Measurements from ENCODE around the gene LIMD2.

Gene LIMD2

DNA sequence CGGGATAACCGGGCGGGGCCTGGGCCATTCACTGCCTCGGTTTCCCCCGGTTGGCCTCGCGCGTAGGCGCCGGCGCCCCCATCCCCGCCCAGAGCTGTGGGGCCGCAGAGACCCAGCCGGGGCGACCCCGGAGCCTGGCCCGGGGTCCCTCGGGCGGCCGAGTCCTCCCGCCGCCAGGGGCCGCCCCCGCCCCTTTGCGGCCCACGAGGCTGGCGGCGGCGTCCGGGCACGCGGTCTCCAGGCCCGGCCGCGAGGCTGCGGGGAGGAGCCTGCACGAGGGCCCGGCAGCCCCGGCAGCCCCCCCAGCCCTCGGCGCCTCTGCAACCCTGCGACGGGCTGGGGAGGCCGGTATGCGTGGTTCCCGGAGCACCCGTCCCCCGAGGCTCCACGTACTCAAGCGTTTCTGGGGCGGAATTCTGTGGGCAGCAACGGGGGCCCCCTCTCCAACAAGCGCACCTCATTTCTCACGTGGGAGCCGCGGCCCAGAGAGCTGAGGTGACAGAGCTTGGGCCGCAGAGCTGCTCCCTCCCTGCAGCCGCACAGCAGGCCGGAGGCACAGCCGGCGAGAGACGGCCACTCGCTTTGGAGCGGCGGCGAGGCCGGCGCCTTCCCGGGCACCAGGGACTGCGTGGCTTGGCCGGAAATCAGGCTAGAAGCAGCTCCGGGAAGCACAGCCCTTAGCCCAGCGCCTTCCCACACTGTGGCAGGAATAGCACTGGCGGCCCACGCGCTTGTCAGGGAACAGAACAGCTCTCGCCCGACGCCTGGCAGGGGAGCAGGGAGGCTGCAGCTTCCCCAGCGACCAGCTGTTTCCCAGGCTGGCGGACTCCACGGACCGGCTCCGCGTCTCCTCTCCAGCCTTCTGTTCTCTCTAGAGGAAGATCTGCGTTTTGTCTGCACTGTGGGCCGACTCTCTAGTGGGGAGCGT is 867 bp upstream of the LIMD2 start:
- no peak for DNase-seq

DNA sequence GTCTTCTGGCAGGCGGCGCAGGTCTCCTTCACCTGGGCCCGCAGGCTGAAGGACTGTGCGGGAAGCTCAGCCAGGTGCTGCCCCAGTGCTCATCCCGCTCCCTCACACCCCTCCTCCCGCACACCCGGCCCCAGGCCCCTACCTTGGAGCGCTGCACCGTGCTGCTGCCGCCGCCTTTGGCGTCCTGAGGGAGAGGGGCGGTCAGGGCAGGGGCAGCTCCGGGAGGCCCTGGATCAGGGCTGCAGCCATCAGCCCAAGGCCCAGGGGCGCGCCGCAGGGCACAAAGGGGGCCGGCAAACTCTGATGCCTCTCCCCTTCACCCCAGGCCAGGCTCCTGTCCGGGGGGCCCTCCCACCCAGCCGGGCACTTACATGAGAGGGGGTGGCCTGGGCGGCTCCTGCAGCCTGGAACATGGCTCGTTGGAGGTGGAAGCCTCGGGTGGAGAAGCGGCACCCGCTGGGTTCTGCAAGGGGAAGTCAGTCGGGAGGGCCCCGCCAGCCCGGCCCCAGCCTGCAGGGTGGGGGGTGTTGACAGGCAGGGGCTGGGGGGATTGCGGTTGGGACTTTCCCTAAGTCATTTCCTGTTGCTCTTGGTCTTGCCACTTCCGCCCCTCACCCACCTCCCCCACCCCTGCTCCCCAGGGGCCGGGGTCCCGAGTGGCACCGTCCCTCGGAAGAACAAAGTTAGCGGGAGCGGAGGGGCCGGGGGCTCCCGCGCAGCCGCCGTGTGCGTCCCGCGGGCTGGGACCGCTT is 863 bp downstream of the LIMD2 start:
- peak; percentile 38 for DNase-seq

DNA sequence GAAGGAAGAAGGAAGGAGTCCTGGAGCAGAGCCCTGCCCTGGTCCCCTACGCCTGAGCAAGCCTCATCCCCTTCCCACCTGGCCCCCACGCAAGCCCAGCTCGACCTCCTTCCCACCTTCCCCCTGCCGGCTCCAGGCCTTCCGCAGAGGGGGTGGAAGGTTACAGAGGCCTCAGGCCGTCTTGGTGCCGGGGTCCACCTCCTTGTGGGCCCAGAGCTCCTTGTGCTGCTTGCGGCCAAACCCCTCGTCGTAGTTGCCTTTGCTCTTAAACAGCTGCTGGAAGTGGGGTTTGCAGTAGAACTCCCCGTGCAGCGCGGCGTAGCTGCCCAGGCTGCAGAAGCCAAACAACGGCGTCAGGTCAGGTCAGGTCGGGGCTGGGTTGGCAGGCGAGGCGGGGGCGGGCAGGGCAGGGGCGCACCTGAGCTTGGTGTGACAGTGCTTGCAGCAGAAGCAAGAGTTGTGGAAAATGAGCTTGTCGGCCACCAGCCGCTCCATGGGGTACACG is 1.5 kb downstream of the LIMD2 start:
- DNase-seq: no peak

DNA sequence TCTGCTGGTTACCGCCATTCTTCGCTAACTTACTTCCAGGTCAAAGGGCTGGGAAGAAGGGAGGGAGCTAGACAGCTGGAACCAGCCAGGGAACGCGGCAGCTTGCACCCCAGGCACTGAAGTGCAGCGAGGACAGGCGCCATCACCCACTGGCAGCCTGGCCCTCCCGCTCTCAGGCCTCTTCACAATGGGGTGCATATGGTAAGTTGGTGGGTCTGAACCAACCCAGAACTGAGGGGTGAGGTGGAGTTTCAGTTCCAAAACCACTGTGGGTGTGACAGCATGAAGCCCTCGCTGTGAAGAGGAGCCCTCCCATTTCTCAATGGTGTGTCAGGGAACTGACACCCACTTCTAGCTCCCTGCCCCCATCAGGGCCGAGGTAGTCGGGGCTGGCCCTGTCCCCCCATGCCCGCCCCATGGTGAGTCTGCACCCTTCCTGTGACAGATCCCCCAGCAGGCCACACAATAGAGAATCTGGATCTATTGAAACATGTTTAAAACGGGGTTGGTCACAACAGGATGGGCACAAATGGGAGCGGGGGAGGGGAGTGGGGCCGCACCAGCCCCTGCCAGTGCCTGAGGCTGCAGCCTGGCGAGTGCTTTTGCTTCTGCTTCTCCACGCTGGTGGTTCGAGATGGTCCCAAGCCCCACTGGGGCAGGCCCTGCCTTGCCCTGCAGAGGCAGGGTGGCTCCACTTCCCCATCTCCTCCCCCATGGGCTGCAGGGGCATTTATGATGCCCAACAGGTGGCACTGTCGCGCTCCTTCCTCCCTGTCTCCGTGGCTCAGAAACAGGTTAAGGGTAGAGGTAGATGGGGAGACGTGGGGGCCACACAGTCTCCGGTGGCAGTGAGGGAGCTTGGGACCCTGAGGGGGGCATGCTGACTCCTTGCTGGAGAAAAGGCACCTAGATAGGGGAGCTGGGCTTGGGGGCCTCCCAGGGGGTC is 2.3 kb downstream of the LIMD2 start:
- no peak for DNase-seq

DNA sequence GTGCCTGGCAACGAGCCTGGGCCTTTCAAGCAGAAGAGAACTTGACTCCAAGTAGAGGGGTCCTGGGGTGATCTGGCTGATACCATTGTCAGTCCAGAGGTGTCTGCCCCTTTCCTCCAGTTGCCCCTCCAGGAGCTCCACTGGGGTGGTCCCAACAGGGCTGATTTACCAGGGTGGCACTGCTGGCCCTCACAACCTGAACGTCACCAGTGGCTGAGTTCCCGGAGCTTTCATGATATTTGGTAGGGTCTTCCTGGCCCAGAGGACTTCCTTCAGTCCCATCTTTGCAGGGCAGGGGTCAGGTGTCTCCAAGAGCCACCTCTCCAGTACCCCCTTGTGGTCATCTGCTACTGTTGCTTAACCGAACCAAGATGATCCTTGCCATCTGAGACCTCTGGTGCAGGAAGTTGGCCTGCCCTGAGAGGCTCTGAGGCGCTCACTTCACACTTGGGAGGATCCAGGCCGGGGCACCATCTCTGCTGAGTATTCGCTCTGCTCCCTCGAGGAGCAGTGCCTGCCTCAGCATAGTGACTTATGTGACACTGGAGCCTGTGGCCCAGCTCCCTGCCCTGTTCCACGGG is 3.5 kb downstream of the LIMD2 start:
- no peak for DNase-seq

DNA sequence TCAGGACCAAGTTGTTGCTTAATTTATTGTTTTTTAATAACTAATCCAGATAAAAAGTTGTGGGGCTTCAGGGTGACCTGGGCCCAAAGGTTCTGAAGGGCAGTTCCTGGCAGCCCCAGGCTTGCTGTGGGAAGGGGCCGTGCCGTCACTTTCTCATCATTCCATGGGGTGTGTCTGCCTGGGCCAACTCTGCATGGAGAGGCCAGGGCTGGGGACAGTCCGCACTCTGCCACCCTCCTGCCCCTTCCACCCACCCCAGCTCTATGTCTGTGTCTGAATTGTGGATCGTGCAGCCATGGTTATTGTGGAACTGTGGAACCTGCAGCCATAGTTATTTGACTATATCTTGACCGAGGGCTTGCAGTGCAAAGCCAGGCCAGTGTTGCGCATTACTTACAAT is 4.0 kb downstream of the LIMD2 start:
- DNase-seq: no peak

DNA sequence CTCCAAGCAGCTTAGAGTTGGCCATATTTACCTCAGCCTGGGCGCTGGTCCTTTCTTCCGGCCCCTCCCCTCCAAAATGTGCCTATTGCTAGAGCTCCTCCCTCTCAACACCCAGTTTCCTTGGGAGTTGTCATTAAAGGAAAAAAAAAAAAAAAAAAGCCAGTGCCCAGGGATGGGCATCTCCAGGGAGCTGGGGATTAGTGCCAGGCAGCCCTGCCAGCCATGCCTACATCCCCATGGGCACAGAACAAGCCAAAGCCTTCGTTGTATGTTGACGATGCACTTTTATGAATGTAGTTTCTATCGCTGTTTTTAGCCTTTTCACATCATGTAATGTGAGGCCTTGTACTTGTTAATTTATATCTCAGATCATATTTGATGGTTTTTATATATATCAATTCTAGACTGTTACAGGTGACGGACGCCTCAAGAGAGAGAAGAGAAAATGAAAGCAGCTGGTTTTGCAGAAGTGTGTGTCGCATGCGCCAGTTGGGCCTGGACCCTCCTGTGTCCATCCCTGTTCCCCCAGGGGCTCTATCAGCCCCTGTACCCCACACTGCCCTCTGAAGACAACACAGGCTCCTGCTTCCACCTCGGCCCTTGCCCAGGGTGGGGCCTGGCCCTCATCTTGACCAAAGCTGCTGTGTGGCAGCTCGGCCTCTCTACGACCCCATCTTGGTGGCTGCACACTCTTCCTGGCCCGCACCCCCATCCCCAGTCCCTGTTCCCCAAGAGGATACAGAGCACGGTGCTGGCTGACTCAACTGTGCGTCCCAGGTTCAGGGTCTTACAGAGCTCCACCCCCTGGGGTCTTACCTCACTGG is 4.8 kb downstream of the LIMD2 start:
- no peak for DNase-seq

DNA sequence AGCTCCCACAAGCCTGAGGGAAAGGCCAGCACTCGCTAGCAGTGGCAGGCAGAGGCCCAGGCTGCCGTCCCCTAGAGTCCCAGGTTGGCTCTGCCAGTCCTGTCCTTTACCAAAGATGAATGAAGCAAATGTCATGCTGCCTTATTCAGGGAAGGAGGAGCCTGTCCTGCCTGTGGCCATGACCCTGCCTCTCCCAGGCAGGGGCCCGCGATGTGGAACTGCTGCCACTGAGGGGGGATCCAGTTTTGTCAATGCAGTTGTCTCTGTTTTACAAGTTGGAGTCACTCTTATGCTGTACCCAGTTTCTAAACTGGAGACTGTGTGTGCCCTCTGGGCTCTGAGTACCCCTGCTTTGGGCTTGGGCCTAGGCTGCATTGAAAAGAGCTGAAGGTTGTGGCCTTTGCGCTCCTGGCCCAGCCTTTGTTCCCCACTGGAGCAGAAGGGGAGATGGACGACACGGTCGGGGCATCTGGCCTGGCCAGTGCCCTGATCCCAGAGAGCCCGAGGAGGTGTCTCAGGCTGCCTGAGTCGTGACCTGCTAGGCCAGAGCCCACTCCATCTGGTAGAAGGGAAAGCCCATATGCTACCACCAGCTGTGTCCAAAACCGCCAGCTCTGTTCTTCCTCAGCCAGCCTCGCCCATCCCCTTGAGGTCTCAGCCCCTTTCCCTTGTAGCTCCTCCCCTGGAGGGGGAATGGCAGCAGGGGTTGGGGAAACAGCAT is 5.5 kb downstream of the LIMD2 start:
- DNase-seq: no peak

DNA sequence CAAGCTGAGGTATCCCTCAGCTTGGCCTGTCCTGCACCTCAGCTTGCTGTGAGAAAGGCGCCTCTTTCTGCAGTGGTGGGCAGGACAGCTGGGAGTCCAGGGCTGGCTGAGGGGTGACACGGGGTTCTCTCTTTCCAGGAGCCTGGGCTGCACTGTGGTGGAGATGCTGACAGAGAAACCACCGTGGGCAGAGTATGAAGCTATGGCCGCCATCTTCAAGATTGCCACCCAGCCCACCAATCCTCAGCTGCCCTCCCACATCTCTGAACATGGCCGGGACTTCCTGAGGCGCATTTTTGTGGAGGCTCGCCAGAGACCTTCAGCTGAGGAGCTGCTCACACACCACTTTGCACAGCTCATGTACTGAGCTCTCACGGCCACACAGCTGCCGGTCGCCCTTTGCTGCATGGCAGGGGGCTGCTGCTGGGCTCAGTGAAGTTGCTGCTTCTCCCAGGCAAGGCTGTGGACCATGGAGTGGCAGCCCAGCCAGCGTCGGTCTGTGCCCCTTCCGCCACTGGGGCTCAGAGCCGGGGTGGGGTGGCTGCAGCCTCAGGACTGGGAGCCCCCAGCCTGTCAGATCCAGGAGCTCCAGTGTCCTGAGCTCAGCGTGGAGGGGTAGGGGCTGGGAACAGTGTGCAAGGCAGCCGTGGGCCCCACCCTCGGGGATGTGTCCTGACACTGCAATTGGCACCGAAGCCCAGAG is 6.4 kb downstream of the LIMD2 start:
- DNase-seq: no peak

DNA sequence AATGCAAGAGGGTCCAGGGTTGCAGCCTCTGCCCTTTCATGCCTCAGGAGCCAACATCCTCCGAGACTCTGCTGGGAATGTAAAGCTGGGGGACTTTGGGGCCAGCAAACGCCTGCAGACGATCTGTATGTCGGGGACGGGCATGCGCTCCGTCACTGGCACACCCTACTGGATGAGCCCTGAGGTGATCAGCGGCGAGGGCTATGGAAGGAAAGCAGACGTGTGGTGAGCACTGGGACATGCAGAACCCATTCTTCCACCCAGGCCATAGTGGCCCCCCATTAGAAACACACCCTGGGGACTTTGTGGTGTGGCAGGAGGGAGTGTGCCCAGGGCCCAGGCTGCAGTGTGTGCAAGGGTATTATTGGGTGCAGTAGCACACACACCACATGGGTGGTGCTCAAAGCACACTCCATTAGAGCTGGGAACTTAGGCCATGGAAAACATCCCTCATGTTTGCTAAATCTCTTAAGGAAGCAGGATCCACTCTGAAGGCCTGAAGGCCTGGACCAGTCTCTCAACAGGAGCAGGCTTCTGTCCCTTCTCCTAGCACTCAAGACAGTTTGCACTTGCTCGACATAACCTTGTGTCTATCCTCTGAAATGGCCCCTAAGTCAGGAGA is 7.6 kb downstream of the LIMD2 start:
- DNase-seq: no peak

DNA sequence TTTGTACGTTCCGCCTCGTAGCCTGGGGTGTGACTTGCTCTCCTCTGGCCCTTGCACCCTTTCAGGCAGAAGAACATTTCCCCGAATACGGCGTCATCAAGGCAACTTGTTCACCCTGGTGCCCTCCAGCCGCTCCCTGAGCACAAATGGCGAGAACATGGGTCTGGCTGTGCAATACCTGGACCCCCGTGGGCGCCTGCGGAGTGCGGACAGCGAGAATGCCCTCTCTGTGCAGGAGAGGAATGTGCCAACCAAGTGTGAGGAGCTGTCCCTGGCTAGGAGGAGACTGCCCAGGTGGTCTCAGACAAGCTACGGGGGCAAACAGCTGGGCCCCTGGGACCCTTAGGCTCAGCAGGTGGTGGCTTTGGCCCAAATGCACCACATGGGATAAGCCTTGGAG is 10.4 kb downstream of the LIMD2 start:
- no peak for DNase-seq

DNA sequence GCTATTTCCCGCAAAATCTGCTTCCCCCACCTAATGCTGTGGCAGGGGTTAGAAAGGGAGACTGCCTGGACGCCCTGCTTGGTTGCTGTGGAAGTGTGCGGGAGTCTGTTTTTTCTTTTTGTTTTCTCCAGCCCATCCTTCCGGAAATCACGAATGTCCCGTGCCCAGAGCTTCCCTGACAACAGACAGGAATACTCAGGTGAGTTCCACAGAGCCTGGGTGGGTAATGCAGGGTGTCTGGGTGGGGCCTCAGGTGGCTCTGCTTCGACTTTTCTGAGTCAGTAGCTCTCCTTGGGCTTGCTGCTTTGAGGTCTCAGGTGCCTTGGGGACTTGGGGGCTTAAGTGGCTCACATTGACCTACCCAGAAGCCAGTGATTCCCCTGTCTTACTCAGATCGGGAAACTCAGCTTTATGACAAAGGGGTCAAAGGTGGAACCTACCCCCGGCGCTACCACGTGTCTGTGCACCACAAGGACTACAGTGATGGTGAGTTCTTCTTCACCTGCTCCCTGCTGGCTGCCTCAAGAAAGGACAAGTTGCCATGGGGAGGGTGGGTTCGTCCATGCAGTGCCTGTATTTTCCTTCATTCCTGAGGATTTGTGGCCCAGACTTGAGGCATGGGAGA is 11.4 kb downstream of the LIMD2 start:
- no peak for DNase-seq

DNA sequence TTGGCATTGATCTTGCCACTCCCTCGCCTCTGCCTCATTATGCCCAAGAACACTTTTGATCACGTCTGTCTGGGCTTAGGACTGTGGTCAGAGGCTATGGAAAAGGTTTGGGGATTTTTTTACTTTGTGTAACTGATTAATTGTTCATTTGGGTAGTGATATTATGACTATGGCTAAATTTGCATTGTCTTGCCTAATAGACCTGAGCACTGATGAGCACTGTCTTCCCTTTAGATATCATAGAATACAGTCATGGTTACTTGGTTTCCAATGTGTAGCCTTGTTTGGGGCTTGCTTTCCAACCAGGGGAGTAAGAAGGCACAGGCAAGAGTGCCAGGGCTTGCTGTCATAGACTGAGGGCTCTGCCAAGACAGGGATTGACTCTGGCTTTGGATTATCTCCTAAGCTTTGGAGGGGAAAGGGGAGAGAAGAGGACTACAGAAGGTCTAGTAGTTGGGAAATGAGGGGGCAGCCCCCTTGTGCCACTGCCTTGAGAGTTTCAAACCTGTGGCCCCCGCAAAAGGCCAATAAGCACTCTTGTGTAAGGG is 13.7 kb downstream of the LIMD2 start:
- no peak for DNase-seq

DNA sequence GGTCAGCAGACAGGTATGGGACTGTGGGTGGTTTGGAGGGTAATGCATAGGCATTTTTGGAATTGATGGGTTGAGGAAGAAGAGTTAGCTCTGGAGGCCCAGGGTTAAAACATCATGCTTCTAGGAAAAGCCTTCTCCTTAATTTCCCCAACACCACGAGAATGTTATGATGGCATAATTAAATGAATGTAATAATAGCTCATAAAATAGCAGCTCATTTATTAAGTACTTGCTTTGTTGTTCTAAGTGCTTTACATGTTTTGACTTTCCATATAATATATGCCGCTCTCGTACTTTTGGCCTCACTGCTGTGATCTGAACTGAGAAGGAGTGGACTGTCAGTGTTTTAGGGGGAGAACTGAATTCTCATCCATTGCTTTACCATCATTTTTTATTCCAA is 14.3 kb downstream of the LIMD2 start:
- no peak for DNase-seq

DNA sequence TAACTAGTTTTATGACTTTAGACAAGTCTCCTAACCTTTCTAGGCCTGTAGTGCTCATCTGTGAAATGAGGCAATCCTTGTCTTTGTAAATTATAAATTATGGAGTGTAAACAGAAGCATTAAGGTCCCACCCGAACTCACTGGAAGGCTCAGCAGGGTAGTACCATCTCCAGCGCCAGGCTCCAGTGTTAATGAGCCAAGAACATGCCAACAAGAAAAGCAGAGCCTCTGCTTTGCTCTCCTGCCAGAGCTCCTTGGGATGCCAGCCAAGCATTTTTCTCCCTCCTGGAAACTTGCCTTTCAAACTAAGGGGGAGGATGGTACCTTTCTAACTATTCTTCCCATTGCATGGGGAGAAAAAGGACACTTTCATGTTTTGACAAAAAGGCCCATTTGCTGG is 14.9 kb downstream of the LIMD2 start:
- no peak for DNase-seq

DNA sequence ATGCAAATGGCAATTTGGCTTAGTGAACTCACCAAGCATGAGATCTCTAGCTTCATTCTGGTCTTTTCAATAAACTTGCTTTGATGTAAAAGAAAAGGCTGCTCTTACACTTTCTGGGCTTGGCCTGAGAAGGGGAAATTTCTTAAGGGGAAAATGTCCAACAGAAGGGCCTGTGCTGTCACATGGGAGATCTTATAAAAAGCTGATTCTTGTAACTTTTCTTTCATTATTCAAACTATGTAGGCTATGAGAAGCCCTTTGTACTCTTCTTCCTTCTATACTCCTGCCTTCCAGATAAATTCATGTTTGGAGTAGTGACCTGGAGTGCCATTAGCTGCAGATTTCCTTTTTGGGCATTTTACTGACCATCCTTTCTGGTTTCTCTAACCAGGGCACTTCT is 16.9 kb downstream of the LIMD2 start:
- no peak for DNase-seq

DNA sequence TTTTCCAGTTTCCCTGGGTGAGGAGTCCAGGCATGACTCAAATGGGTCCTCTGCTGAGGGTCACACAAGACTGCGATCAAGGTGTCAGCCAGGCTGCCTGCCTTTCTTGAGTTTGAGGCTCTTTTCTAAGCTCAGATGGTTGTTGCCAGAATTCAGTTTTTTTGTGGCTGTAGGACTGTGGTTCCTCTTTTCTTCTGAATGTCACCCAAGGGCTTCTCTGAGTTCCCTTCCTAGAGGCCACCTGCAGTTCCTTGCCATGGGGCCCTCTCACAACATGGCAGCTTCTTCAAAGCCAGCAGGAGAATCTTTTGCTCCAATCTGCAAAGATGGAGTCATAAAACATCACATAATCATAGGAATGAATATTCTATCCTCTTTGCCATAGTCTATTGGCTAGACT is 17.5 kb downstream of the LIMD2 start:
- no peak for DNase-seq

DNA sequence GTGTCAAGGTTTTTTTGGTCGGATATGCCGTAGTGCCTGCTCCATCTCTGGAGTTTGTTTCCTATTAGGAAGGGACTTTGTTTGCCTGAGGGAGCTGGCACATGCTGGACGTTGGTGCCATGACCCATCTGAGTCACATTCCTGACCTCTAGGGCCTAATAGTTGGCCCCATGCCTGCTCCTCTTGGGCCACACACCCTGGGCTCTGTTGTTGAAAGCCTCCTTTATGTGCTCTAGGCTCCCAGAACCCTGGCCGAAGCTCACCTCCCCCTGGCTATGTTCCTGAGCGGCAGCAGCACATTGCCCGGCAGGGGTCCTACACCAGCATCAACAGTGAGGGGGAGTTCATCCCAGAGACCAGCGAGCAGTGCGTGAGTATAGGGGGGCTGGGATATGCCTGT is 18.4 kb downstream of the LIMD2 start:
- no peak for DNase-seq

DNA sequence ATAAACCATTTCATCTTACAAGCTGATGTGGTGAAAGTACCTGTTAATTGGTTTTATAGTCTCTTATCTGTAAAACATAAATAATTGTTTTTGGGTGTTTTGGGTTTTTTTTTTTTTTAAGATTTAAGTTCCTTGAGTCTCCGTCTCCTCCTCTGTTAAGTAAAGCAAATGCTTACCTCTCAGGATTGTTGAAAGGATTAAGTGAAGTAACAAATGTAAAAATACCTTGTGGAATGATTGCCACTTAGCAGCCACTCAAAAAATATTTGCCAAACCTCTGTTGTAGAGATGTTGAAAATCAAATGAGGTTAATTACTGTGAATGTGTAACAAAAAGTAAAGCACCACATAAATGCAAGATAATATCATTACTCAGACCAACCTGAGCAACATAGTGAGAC is 19.2 kb downstream of the LIMD2 start:
- DNase-seq: no peak
